OCI-LY7 (cell line): ENCODE results near the gene ACBD3. TPM values are rescaled to one million over a fixed set of nuclear protein-coding genes. Genes with fewer than 3 reads are reported as not detected.

Experiments
- BruUV-seq: library from RNA; stranded (reverse); fragments of 400-500 nt; replicated peaks from 2 replicates; lab custom pipeline; 2021; lab: Mats Ljungman, UMichigan
- CTCF ChIA-PET: fragments of 300-600 bp; sonication (Branson Sonifier 250); formaldehyde crosslinking; loops from one replicate; lab custom pipeline; 2022; ENCODE audit warnings: antibody characterized with exemption; ENCODE audit not compliant: unreplicated experiment; lab: Charles Lee
- POLR2A ChIA-PET: fragments of 300-600 bp; sonication (Branson Sonifier 250); formaldehyde crosslinking; loops from one replicate; lab custom pipeline; 2022; ENCODE audit warnings: antibody characterized with exemption; lab: Charles Lee
- DNase-seq: peaks from one replicate; pipeline ENCODE4 v3.0.0-alpha.2; 2015; ENCODE audit warnings: low spot score
- H2AFZ ChIP-seq: fragments of 200-600 bp; sonication (generic), shearing (Covaris generic); 2 replicates; pipeline ENCODE4 v1.6.1; 2014; ENCODE audit warnings: mild to moderate bottlenecking, antibody characterized with exemption, low read length, moderate library complexity
- H3K27ac ChIP-seq: fragments of 200-600 bp; sonication (generic); 2 replicates; pipeline ENCODE4 v1.5.1; 2014; ENCODE audit warnings: mixed run types, low read depth, mild to moderate bottlenecking, moderate library complexity, low read length, inconsistent platforms; ENCODE audit not compliant: poor library complexity, severe bottlenecking
- H3K36me3 ChIP-seq: fragments of 200-600 bp; sonication (generic); 2 replicates; pipeline ENCODE4 v1.6.1; 2014; ENCODE audit warnings: mild to moderate bottlenecking, antibody characterized with exemption, low read length, moderate library complexity, mixed read lengths; ENCODE audit not compliant: insufficient read depth
- H3K4me1 ChIP-seq: fragments of 200-600 bp; sonication (generic); 2 replicates; pipeline ENCODE4 v1.5.1; 2014; ENCODE audit warnings: mild to moderate bottlenecking, low read length; ENCODE audit not compliant: insufficient read depth, poor library complexity, severe bottlenecking
- H3K4me2 ChIP-seq: fragments of 200-600 bp; sonication (generic); 2 replicates; pipeline ENCODE4 v1.6.1; 2014; ENCODE audit warnings: mild to moderate bottlenecking, low read length
- H3K4me3 ChIP-seq: fragments of 200-600 bp; sonication (generic); 2 replicates; pipeline ENCODE4 v1.5.1; 2014; ENCODE audit warnings: mild to moderate bottlenecking, low read depth, low read length; ENCODE audit not compliant: poor library complexity, severe bottlenecking
- H3K79me2 ChIP-seq: fragments of 200-600 bp; sonication (generic); 2 replicates; pipeline ENCODE4 v1.6.1; 2016; ENCODE audit warnings: low read depth, mild to moderate bottlenecking, low read length, moderate library complexity, mixed read lengths; ENCODE audit not compliant: insufficient read depth
- H3K9me2 ChIP-seq: fragments of 200-600 bp; sonication (generic); 2 replicates; pipeline ENCODE4 v1.6.1; 2016; ENCODE audit warnings: mild to moderate bottlenecking, low read length, mixed read lengths; ENCODE audit not compliant: insufficient read depth
- H3K9me3 ChIP-seq: fragments of 200-600 bp; sonication (generic); 2 replicates; pipeline ENCODE4 v1.6.1; 2014; ENCODE audit warnings: mild to moderate bottlenecking, mixed run types, low read length, mixed read lengths
- H4K20me1 ChIP-seq: fragments of 200-600 bp; sonication (generic); 2 replicates; pipeline ENCODE4 v1.6.1; 2014; ENCODE audit warnings: mild to moderate bottlenecking, antibody characterized with exemption, low read length, moderate library complexity, mixed read lengths; ENCODE audit not compliant: insufficient read depth
- CTCF ChIP-seq: fragments of 200-600 bp; sonication (generic); conservative IDR thresholded peaks from 2 replicates; pipeline ENCODE4 v1.5.1; 2014; ENCODE audit warnings: mild to moderate bottlenecking, antibody characterized with exemption, low read length, moderate library complexity, mixed read lengths
- EZH2phosphoT487 ChIP-seq: fragments of 200-600 bp; sonication (generic); IDR thresholded peaks from 2 replicates; pipeline ENCODE4 v1.6.1; 2018; ENCODE audit warnings: low read depth, borderline replicate concordance, mild to moderate bottlenecking, mixed run types, antibody characterized with exemption, low read length, moderate library complexity, mixed read lengths
- intact Hi-C: fragments of 100-400 bp; cut with micrococcal nuclease; formaldehyde crosslinking; loops from one replicate; pipeline ENCODE4 v1.10.0; 2022; ENCODE audit not compliant: unreplicated experiment
- total RNA-seq, 2 experiments: library from RNA; depleted of rRNA in 1 of 2; stranded (reverse); fragments of >200 nt in 1 of 2; shearing (Covaris generic) in 1 of 2; gene quantifications; 2 replicates each; pipeline ENCODE4 v1.2.3, GENCODE V29; 2014 to 2022

The ACBD3 gene
- total RNA-seq, 2 experiments from 2014 or later: 30.3 to 51.7 TPM

- POLR2A ChIA-PET: interaction anchor here (0.8 to 2.6 kb wide), 7 partner anchors 10 to 221 kb away, joined by 3 to 13 read pairs (median 6); no protein-coding TSS in a partner anchor
- Histone ChIP-seq H3K4me3 (no peak overlapping the region), H3K27ac (no peak overlapping the region), H3K79me2 (0 out of 2 replicates have a peak, but pooled peaks cover 5% of the 10 kb centered on the region), H3K9me2 (no peaks in the 10 kb centered on the region), H3K36me3 (peaks cover 93% of the 10 kb centered on the region), H3K4me1 (peaks cover 21% of the 10 kb centered on the region), H3K4me2 (peak overlapping the region; percentile 7), H2AFZ (no peak overlapping the region), H3K9me3 (no peaks in the 10 kb centered on the region), H4K20me1 (no peaks in the 10 kb centered on the region)
- no peak for TF ChIP-seq EZH2phosphoT487
- CTCF ChIA-PET: interaction anchor here (1.4 kb wide), 1 partner anchor 34 kb away, joined by 4 read pairs; no protein-coding TSS in a partner anchor
- DNase-seq: no peak
- intact Hi-C loops: no loop called here
- BruUV-seq: no TSS peak
Observed at GRCh38 chr1:226148121-226148648, 38.4 kb downstream of the ACBD3 start.

- peaks cover 14% of the 10 kb centered on the region for H3K4me1 ChIP-seq
- H3K27ac ChIP-seq: no peak overlapping the region
- no peak overlapping the region for H2AFZ ChIP-seq
- intact Hi-C loops: no loop called here
- no peak overlapping the region for H3K4me2 ChIP-seq
- H3K9me3 ChIP-seq: no peaks in the 10 kb centered on the region
- ChIA-PET CTCF (no interaction called here), POLR2A (no interaction called here)
- H3K36me3 ChIP-seq: peaks cover 56% of the 10 kb centered on the region
- DNase-seq: no peak
- no TSS peak for BruUV-seq
- H4K20me1 ChIP-seq: no peaks in the 10 kb centered on the region
- 0 out of 2 replicates have a peak, but pooled peaks cover 5% of the 10 kb centered on the region for H3K79me2 ChIP-seq
- no peak overlapping the region for H3K4me3 ChIP-seq
- TF ChIP-seq CTCF (no peak), EZH2phosphoT487 (no peak)
- H3K9me2 ChIP-seq: no peaks in the 10 kb centered on the region
Observed at GRCh38 chr1:226144045-226144444, 42.5 kb downstream of the ACBD3 start.

- no peaks in the 10 kb centered on the region for H3K9me2 ChIP-seq
- no peak for DNase-seq
Observed at GRCh38 chr1:226135709-226136108, 50.8 kb downstream of the ACBD3 start.

More at GRCh38 chr1:226135709-226136108, 50.8 kb downstream of the ACBD3 start:
- Histone ChIP-seq H3K36me3 (no peaks in the 10 kb centered on the region), H3K79me2 (no peaks in the 10 kb centered on the region), H3K4me1 (peaks cover 16% of the 10 kb centered on the region), H2AFZ (no peak overlapping the region), H3K27ac (no peak overlapping the region), H3K9me3 (no peaks in the 10 kb centered on the region), H3K4me3 (no peak overlapping the region), H3K4me2 (no peak overlapping the region), H4K20me1 (no peaks in the 10 kb centered on the region)
- no TSS peak for BruUV-seq
- intact Hi-C loops: no loop called here
- POLR2A ChIA-PET: no interaction called here
- TF ChIP-seq CTCF: no peak
- no peak for TF ChIP-seq EZH2phosphoT487
- CTCF ChIA-PET: no interaction called here
